GM19099 (cell line): ENCODE data around the gene AGER.

ENCODE experiments used
- POLR2A ChIP-seq: IDR thresholded peaks from 3 replicates; pipeline ENCODE4 v1.6.1; 2011; ENCODE audit warnings: low read depth; ENCODE audit not compliant: insufficient read length; ENCODE audit errors: extremely low read depth

The AGER gene

DNA sequence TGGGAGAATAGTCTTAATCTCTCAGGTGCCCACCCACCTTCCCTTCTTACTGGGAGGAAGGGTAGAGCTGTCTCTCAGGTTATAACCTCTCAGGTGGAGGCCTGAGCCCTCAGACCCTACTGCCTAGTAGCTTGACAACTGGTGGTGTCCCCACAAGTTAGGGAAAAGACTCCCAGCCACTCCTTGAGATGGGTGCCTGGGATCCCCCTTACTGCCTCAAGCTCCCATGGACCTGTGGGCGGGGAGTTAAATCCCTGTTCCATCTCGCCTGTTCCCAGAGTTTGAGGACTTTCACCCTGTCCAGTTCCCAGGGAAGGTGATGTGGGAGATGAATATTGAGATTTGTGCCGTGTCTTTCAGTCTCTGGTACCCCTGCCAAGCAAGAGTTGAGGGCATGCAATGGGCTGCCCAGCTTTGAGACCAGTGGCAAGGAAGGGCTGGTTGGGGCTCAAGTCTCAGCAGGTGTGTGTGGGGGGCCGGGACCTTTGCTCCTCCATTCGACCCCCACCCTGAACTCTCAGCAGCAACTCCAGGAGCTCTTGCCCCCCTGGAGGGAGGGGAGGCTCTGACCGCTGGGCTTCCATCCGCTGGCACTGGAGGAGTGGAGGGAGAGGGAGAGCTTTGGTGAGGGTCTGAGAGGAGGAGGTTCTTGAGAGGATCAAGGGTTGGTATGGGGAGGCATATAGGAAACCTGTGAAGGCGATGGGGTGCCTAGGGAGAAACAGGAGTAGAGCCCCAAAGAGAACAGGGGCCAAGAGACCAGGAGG, 7.0 kb upstream of the AGER start:
- peak; percentile 23 for TF ChIP-seq POLR2A

DNA sequence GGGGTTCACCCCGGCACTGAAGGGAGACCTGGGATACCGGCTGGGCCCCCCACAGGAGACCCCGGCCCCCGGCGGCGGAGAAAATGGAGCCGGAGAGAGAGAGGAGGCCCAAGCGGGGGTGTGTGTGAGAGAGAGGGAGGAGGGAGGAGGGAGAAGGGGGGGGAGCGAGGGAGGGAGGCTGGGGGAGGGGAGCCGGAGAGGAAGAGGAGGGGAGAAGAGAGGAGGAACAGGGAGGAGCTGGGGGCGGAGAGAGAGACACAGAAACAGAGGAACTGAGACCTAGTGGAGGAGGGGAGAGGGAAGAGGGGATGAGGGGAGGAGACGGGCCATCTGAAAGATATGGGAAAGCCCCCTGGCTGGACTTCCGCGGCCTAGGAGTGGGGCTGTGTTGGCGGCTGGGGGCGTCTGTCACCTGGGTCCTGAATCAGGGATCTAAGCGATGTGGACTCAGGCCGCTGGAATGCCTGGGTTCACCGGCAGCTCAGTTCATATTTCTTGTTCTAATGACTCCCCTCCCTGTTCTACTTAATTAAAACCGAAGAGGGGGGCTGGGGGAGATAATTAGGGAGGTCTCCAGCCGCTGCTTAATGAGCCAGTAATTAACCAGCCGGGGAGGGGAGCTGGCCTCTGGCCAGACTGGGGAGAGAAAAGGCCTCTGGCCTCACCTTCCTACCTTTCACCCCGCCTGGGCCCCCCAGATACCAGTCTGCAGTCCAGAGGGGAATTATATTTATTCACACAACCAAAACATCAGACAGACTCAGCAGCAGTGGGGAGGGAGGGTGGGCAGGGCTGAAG, 6.2 kb upstream of the AGER start, which contains the start of gene PBX2:
PBX2 (minus strand) TSS at position 149 of the 798 bp plus-strand sequence. CDS start 287 bp downstream, outside the sequence.
- peak; percentile 74 for TF ChIP-seq POLR2A

DNA sequence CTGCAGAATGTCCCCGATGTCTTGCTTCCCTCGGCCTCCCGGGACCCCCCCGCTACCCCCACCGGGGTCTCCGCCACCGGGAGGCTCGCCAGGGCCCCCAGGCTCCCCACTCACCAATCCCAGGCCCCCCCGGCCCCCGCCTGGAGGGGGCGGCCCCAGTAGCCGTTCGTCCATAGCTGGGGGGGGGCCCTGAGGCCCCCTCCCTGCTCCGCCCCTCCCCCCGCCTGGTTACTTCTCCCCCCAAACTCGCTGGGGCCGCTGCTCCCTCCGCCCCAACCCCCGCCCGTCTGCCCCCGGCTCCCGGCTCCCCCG, 5.6 kb upstream of the AGER start:
- TF ChIP-seq POLR2A = no peak

DNA sequence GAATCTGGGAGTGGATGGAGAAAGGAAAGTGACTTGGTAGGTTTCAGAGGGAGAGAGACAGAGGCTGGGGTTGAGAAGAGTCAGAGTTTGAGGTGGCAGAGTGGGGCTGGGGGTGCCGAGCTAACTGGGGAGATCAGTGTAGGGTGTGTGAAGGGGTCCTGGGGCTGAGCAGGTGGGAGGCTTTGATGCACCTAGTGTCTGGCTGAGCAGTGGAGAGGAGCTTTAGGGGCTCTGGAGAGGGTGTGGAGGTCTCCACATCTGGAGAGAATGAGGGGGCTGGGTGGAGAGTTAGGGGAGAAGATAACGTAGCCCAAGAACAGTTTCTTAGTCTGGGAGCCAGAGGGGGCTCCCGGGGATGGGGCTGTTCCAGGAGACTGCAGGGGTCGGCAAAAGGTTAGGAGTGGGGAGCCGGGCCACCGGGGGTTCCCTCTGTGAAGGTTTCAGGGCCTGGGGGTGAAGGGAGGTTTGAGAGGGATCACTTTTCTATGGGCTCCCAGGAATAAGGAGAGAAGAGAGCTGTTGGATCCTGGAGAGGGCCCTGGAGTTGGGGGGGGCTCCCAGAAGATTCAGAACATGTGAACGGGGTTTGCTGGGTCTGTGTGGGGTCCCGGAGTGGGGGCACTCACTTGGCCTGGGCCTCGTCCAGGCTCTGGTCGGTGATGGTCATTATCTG, 5.2 kb upstream of the AGER start:
- TF ChIP-seq POLR2A = no peak

DNA sequence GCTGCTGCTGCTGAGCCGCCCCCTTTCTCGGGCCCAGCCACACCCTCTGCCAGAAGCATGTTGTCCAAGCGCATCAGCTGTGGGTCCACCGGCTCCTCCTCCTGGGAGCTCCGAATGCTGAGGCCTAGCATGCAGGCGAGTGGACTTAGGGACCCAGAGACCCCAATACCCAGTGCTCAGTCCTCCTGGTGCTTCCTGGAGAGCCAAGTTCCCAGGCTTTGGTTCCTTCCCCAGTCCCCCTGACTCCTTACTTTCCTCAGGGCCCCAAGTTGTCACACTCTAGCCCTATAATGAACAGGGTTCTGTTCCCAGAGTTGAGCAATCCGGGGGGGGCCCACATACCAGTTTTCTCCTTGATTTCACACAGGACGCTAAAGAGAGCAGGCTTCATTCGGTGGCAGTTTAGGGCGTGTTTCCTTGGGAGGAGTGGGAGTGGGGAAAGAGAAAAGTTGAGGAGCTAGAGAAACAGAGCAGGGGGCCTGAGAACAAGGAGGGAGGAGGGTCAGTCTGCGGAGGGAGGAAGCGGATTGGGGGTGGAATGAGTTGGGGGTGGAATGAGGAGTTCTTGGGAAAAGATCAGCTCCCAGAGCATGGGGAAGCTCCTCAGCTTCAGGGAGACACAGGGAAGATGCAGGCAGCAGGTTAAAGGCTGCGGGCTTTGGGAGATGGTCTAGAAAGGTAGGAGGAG, 4.5 kb upstream of the AGER start:
- TF ChIP-seq POLR2A = no peak

DNA sequence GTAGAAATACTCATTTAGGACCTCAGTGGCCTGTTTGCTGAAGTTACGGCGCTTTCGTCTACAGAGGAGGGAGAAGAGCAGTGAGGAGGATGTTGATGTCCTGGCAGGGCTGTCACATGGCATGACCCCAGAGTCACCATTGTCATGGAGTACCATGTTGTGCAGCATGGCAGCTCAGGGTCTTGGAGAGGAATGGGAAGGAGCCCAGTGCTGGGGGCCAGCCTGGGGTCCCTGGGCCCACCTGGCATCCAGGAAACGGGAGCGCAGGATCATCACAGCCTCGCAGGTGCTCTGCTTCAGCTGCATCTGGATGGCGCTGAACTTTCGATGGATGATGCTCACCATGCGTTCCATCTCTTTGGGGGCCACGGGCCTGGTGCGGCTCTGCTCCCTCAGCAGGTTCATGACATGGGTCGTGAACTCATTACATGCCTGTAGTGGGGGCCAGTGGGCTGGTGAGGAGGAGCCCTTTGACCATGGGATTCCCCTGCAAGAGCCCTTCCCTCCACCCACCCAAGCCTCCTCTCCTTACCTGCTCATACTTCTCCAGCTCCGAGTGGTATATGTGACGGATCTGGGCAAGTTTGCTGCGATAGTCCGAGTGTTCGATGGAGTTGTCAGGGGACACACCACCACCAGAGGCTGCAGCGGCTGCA, 3.8 kb upstream of the AGER start:
- TF ChIP-seq POLR2A = peak; percentile 13

DNA sequence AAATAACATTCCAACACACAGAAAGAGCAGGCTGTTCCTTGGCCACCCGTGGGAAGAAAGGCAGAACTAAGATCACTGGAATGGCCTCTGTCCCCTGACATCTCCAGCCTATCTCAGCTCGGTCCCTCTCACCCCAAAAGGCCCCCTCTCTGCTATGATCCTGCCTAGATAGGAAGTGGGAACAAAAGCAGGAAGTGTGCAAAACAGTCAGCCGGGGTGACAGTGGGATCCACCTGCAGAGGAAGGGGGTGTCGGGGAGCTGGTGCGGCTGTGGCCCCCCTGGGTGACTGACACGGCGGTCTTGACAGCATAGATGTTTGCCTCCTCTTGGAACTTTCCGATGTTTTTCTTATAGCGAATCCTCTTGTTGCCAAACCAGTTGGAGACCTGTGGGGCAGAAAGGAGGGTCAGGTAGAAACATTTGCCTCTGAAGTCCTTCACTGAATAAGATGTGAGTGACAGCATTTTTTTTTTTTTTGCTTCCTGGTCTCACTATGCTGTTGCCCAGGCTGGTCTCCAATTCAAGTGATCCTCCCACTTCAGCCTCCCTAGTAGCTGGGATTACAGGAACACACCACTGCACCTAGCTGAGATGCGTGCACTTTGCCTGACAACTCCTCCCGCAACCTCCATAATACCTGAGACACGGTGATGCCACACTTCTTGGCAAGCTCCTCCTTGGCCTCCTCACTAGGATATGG, 3.1 kb upstream of the AGER start:
- no peak for TF ChIP-seq POLR2A

DNA sequence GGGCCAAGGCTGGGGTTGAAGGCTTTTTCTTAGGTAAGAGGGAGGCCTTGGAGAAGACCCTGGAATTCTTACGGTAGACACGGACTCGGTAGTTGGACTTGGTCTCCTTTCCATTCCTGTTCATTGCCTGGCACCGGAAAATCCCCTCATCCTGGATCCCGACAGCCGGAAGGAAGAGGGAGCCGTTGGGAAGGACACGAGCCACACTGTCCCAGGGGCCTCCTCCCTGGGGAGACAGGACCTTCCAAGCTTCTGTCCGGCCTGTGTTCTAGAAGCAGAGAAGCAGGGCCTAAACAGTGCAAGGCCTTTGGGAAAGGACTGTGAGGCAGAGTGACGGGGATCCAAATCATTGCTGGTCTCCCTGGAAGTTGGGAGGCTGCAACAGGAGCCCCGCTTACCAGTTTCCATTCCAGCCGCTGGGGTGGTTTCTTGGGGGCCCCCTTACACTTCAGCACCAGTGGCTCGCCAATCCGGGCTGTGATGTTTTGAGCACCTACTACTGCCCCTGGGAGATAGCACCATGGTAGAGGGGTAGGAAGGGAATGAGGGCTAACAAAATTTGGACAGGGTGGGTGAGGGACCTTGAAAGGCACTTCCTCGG, 470 bp downstream of the AGER start:
- TF ChIP-seq POLR2A = no peak

DNA sequence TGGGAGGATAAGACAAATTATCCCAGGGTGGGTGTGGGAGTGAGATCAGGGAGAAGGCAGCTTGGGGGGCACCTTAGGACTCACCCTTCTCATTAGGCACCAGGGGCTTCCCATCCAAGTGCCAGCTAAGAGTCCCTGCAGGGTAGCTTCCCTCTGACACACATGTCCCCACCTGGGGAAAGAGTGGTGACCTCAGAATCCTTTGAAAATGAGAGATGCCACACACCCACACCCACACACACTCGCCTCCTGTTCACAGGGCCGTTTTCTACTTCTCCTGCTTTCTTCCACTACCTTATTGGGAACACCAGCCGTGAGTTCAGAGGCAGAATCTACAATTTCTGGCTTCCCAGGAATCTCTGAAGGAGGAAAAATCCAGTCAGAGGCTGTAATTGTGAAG, 1.0 kb downstream of the AGER start:
- TF ChIP-seq POLR2A = no peak

DNA sequence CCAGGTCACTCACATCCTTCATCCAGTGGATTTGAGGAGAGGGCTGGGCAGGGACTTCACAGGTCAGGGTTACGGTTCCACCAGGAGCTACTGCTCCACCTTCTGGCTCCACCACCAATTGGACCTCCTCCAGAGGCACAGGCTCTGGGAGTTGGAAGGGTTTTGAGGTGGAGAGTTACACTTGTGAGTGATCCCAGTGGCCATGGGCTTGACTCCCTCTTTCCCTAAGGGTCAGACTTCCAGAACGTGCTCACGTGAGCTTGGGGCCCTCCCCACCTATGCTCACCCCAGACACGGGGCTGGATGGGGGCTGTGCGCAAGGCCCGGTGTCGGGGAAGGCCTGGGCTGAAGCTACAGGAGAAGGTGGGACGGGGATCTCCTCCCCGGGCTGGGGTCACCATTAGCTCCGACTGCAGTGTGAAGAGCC, 1.5 kb downstream of the AGER start:
- no peak for TF ChIP-seq POLR2A

DNA sequence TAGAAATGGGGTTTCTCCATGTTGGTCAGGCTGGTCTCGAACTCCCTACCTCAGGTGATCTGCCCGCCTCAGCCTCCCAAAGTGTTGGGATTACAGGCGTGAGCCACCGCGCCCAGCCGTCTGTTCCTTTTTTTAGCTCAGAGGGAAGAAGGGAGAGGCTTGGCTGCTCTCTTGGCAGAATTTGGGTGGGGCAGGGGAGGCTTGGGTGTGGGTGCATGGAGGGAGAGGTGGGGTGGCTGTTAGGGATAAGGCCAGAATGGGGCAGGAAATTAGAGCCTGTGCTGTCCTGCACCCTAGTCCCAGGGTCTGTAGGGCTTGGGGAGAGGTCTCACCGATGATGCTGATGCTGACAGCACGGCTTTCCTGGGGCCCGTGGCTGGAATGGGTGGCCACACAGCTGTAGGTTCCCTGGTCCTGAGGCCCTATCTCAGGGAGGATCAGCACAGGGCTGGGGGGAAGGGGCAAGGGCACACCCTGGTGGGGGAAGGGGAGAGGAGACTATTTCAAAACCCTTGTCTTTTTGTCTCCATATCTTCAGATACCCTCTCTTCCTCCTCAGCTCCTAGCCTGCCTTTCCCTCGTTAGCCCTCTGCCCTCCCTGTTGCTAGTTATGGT, 2.0 kb downstream of the AGER start:
- no peak for TF ChIP-seq POLR2A

DNA sequence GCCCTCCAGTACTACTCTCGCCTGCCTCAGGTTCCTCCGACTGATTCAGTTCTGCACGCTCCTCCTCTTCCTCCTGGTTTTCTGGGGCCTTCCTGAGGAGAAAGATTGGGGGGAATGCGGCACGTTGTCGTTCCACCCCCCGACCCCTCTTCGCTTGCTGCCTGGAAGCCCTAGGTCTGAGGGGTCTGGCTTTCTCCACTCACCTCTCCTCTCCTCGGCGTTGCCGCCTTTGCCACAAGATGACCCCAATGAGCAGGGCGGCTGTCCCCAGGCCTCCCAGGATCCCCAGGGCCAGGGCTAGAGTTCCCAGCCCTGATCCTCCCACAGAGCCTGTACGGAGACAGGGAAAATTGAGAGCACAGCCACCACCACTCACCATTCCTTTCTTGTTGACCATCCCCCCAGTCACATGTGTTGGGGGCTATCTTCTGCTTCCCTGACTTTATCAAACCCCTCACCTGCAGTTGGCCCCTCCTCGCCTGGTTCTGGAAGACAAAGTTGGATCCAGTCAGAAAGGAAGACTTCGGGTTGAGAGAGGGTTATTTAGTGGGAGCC, 2.8 kb downstream of the AGER start:
- no peak for TF ChIP-seq POLR2A
